ENCODE data around the gene SLC44A3. TPM values are rescaled to one million over a fixed set of nuclear protein-coding genes. Genes with fewer than 3 reads are reported as not detected.
"Not testable (repeated sequence)": the region's sequence is repeated elsewhere in the genome, so short reads cannot be mapped to it uniquely, and the experiment has no call there.

Gene SLC44A3
- total and polyA plus RNA-seq, 9 of the 15 experiments (the other 6 are each of a cell fraction or from before 2014, with no cell fraction given), result not detected

DNA sequence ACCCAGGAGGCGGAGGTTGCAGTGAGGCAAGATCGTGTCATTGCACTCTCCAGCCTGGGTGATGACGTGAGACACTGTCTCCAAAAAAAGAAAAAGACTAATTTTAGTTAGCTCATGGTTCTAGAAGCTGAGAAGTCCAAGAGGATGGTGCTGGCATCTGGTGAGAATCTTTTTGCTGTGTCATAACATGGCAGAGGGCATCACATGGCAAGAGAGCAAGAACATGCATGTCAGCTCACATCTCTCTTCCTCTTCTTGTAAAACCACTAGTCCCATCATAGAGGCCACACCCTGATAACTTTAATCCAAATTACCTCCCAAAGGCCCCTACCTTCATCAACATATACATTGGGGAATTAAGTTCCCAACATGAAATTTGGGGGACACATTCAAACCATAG is 120.6 kb downstream of the SLC44A3 start:
- no peaks in the 10 kb centered on the region for H3K36me3 ChIP-seq (ENCODE audit: control insufficient read depth, insufficient read depth, low read length)
- 0% methylated on average over 2 of the region's 3 CpGs for WGBS (ENCODE audit: insufficient coverage, low coverage, missing lambda C conversion rate)
- no peak for DNase-seq (ENCODE audit: extremely low read depth in 1 of 4, low spot score in 3 of 4)
- H3K9me3 ChIP-seq (replicated peaks; ENCODE audit: control insufficient read depth, insufficient read depth, low read depth, low read length), result no peaks in the 10 kb centered on the region
- in situ Hi-C loops (cut with MboI), result no loop called here
- H3K9me1 ChIP-seq (ENCODE audit: control insufficient read depth, insufficient read depth, low read length), result no peaks in the 10 kb centered on the region
- H3K27ac ChIP-seq (ENCODE audit: extremely low read depth, low read depth, low read length), result no peak overlapping the region
- ChIA-PET POLR2A (interaction anchor here (0.5 kb wide), 1 partner anchor 61 kb away, joined by 3 read pairs; no protein-coding TSS in a partner anchor), CTCF (ENCODE audit: low intra/inter-chr PET ratio) (no interaction called here)
- H4K20me1 ChIP-seq (replicated peaks; ENCODE audit: control insufficient read depth, insufficient read depth, low read length), result no peaks in the 10 kb centered on the region
- no peaks in the 10 kb centered on the region for H3K4me1 ChIP-seq (replicated peaks in 1 of 2; ENCODE audit: control insufficient read depth in 2 of 2, insufficient read depth in 2 of 2, low read length in 2 of 2)
- no peak overlapping the region for H3K4me3 ChIP-seq
- H3K27me3 ChIP-seq (ENCODE audit: control insufficient read depth in 2 of 2, insufficient read depth in 2 of 2, low read length in 2 of 2), result peaks cover 6% of the 10 kb centered on the region in 2 experiments; a peak in 2 of 5 replicates
- H2AFZ ChIP-seq (ENCODE audit: low read depth, low read length), result no peak overlapping the region
- no peak overlapping the region for H3K4me2 ChIP-seq (ENCODE audit: insufficient read depth, low read length)
- H3K79me2 ChIP-seq (ENCODE audit: control insufficient read depth, insufficient read depth, low read length), result no peaks in the 10 kb centered on the region
- no peak for FAIRE-seq
- no TSS peak for BruUV-seq (replicated peaks)
- intact Hi-C loops (cut with micrococcal nuclease), result no loop called here
- TF ChIP-seq, protein P1, sequence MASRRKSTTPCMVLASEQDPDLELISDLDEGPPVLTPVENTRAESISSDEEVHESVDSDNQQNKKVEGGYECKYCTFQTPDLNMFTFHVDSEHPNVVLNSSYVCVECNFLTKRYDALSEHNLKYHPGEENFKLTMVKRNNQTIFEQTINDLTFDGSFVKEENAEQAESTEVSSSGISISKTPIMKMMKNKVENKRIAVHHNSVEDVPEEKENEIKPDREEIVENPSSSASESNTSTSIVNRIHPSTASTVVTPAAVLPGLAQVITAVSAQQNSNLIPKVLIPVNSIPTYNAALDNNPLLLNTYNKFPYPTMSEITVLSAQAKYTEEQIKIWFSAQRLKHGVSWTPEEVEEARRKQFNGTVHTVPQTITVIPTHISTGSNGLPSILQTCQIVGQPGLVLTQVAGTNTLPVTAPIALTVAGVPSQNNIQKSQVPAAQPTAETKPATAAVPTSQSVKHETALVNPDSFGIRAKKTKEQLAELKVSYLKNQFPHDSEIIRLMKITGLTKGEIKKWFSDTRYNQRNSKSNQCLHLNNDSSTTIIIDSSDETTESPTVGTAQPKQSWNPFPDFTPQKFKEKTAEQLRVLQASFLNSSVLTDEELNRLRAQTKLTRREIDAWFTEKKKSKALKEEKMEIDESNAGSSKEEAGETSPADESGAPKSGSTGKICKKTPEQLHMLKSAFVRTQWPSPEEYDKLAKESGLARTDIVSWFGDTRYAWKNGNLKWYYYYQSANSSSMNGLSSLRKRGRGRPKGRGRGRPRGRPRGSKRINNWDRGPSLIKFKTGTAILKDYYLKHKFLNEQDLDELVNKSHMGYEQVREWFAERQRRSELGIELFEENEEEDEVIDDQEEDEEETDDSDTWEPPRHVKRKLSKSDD (conservative IDR thresholded peaks at IDR 0.05; ENCODE audit: low read length), result no peak
- TF ChIP-seq HDAC6 (IDR thresholded peaks at IDR 0.05; ENCODE audit: low read depth, low read length), result no peak
- no peak for TF ChIP-seq TSC22D4 (tag; IDR thresholded peaks at IDR 0.05)
- TF ChIP-seq BHLHE40 (IDR thresholded peaks at IDR 0.05; ENCODE audit: low read length), result no peak
- TF ChIP-seq GTF2F1 (IDR thresholded peaks at IDR 0.05; ENCODE audit: low read depth, low read length), result no peak
- no peak for TF ChIP-seq NR3C1 (CRISPR knock-in tag; IDR thresholded peaks at IDR 0.05)
- no peak for TF ChIP-seq LCOR (CRISPR knock-in tag; IDR thresholded peaks at IDR 0.05)
- TF ChIP-seq, protein P2, sequence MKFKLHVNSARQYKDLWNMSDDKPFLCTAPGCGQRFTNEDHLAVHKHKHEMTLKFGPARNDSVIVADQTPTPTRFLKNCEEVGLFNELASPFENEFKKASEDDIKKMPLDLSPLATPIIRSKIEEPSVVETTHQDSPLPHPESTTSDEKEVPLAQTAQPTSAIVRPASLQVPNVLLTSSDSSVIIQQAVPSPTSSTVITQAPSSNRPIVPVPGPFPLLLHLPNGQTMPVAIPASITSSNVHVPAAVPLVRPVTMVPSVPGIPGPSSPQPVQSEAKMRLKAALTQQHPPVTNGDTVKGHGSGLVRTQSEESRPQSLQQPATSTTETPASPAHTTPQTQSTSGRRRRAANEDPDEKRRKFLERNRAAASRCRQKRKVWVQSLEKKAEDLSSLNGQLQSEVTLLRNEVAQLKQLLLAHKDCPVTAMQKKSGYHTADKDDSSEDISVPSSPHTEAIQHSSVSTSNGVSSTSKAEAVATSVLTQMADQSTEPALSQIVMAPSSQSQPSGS (CRISPR knock-in tag; IDR thresholded peaks at IDR 0.05), result no peak
- TF ChIP-seq, protein P3, sequence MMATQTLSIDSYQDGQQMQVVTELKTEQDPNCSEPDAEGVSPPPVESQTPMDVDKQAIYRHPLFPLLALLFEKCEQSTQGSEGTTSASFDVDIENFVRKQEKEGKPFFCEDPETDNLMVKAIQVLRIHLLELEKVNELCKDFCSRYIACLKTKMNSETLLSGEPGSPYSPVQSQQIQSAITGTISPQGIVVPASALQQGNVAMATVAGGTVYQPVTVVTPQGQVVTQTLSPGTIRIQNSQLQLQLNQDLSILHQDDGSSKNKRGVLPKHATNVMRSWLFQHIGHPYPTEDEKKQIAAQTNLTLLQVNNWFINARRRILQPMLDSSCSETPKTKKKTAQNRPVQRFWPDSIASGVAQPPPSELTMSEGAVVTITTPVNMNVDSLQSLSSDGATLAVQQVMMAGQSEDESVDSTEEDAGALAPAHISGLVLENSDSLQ (IDR thresholded peaks at IDR 0.05), result no peak
- TF ChIP-seq ZSCAN29 (IDR thresholded peaks at IDR 0.05), result no peak
- no peak for TF ChIP-seq MTA3 (IDR thresholded peaks at IDR 0.05; ENCODE audit: borderline replicate concordance)
- TF ChIP-seq OTX1 (CRISPR knock-in tag; IDR thresholded peaks at IDR 0.05), result no peak
- no peak for TF ChIP-seq L3MBTL2 (IDR thresholded peaks at IDR 0.05)
- ATAC-seq, result no peak
- no peak overlapping the region for H3K9ac ChIP-seq (ENCODE audit: insufficient read depth in 1 of 2, low read depth in 2 of 2, low read length in 2 of 2)

DNA sequence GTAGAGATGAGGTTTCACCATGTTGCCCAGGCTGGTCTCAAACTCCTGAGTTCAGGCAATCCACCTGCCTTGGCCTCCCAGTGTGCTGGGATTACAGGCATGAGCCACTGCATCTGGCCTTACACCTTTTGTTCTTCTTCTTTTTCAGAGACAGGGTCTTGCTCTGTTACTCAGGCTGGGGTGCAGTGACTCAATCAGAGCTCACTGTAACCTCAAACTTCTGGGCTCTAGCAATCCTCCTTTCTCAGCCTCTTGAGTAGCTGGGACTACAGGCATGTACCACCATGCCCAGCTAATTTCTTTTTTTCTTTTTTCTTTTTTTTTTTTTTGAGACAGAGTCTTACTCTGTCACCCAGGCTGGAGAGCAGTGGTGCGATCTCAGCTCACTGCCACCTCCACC is 121.3 kb downstream of the SLC44A3 start:
- H3K79me2 ChIP-seq (ENCODE audit: control insufficient read depth, insufficient read depth, low read length); in situ Hi-C loops (cut with MboI); BruUV-seq (replicated peaks); H3K27ac ChIP-seq (ENCODE audit: extremely low read depth, low read depth, low read length); H3K9me3 ChIP-seq (replicated peaks; ENCODE audit: control insufficient read depth, insufficient read depth, low read depth, low read length); H3K27me3 ChIP-seq (ENCODE audit: control insufficient read depth in 2 of 2, insufficient read depth in 2 of 2, low read length in 2 of 2); ATAC-seq; H3K4me3 ChIP-seq; H3K4me1 ChIP-seq (replicated peaks in 1 of 2; ENCODE audit: control insufficient read depth in 2 of 2, insufficient read depth in 2 of 2, low read length in 2 of 2); intact Hi-C loops (cut with micrococcal nuclease); POLR2A ChIA-PET; DNase-seq (ENCODE audit: extremely low read depth in 1 of 4, low spot score in 3 of 4); H2AFZ ChIP-seq (ENCODE audit: low read depth, low read length); H3K4me2 ChIP-seq (ENCODE audit: insufficient read depth, low read length); H4K20me1 ChIP-seq (replicated peaks; ENCODE audit: control insufficient read depth, insufficient read depth, low read length); H3K36me3 ChIP-seq (ENCODE audit: control insufficient read depth, insufficient read depth, low read length); H3K9me1 ChIP-seq (ENCODE audit: control insufficient read depth, insufficient read depth, low read length); CTCF ChIA-PET (ENCODE audit: low intra/inter-chr PET ratio); H3K9ac ChIP-seq (ENCODE audit: insufficient read depth in 1 of 2, low read depth in 2 of 2, low read length in 2 of 2); FAIRE-seq: not testable (repeated sequence)
- 0% methylated on average over 1 of the region's 1 CpG for WGBS (ENCODE audit: insufficient coverage, low coverage, missing lambda C conversion rate)

Measured in K562 (cell line).